ENCODE data around the gene SYNE2. TPM values are rescaled to one million over a fixed set of nuclear protein-coding genes. Genes with fewer than 3 reads are reported as not detected.

SYNE2 gene
- total and polyA plus RNA-seq, 2 of the 8 experiments (the other 6 are each of a cell fraction or from before 2014, with no cell fraction given), result 32.6 to 46.1 TPM

- no peak for TF ChIP-seq SAP30 (IDR thresholded peaks at IDR 0.05; ENCODE audit: insufficient read depth, insufficient replicate concordance, low read length)
- no peak for TF ChIP-seq TAF1 (IDR thresholded peaks at IDR 0.05; ENCODE audit: low read depth, low read length)
- TF ChIP-seq RBBP5 (IDR thresholded peaks at IDR 0.05; ENCODE audit: borderline replicate concordance, low read depth, low read length), result no peak
- no peak for TF ChIP-seq JUN (IDR thresholded peaks at IDR 0.05; ENCODE audit: low read depth, low read length)
- no peak for TF ChIP-seq USF2 (IDR thresholded peaks at IDR 0.05; ENCODE audit: low read length)
- TF ChIP-seq ATF3 (IDR thresholded peaks at IDR 0.05; ENCODE audit: insufficient read depth, low read depth, low read length), result no peak
Observed at GRCh38 chr14:64069634-64070359, 217.0 kb downstream of the SYNE2 start (continued).

Data from H1 (cell line).